Gastroesophageal sphincter (tissue), 3 donors: ENCODE results near the gene SFR1.
A peak's percentile ranks its signal among the peaks of the same experiment; 100 is the strongest.

Source experiments
- POLR2A ChIP-seq, 2 donors: fragments of 450-650 bp; IDR thresholded peaks; one replicate each; pipeline ENCODE4 v1.6.1; 2017; ENCODE audit warnings: antibody characterized with exemption in 2 of 2, mild to moderate bottlenecking in 2 of 2, moderate library complexity in 1 of 2
- POLR2AphosphoS5 ChIP-seq: sonication (generic); formaldehyde crosslinking; IDR thresholded peaks from one replicate; pipeline ENCODE4 v1.6.1; 2017; ENCODE audit warnings: antibody characterized with exemption
- TF ChIP-seq, protein P1 (sequence below), 4 experiments: fragments of 200-600 bp in 2 of 4; fragments of 450-650 bp in 2 of 4; sonication (generic) in 1 of 4; IDR thresholded peaks; one replicate each; pipeline ENCODE4 v1.5.1; 2017 to 2019; ENCODE audit warnings: antibody characterized with exemption in 4 of 4, mild to moderate bottlenecking in 2 of 4, moderate library complexity in 2 of 4

- TF ChIP-seq, protein P1, sequence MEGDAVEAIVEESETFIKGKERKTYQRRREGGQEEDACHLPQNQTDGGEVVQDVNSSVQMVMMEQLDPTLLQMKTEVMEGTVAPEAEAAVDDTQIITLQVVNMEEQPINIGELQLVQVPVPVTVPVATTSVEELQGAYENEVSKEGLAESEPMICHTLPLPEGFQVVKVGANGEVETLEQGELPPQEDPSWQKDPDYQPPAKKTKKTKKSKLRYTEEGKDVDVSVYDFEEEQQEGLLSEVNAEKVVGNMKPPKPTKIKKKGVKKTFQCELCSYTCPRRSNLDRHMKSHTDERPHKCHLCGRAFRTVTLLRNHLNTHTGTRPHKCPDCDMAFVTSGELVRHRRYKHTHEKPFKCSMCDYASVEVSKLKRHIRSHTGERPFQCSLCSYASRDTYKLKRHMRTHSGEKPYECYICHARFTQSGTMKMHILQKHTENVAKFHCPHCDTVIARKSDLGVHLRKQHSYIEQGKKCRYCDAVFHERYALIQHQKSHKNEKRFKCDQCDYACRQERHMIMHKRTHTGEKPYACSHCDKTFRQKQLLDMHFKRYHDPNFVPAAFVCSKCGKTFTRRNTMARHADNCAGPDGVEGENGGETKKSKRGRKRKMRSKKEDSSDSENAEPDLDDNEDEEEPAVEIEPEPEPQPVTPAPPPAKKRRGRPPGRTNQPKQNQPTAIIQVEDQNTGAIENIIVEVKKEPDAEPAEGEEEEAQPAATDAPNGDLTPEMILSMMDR (IDR thresholded peaks at IDR 0.05): peak in 2 of 4 experiments; percentile 8 to 19
- no peak for TF ChIP-seq POLR2AphosphoS5
- TF ChIP-seq POLR2A (IDR thresholded peaks at IDR 0.05): no peak
These were observed 41.2 kb upstream of the SFR1 start for GRCh38 chr10:104080762-104081161.
